Epidermal melanocyte (primary cell): Measurements from ENCODE around the gene TESMIN.

Experiments
- DNase-seq: peaks from one replicate; pipeline ENCODE4 v3.0.0; 2011; ENCODE audit warnings: low spot score; ENCODE audit not compliant: insufficient read length

Gene TESMIN

GRCh38 chr11:68763181-68763721 is 11.9 kb upstream of the TESMIN start:
- no peak for DNase-seq

GRCh38 chr11:68762481-68762880 is 11.2 kb upstream of the TESMIN start:
- DNase-seq = no peak

GRCh38 chr11:68761801-68762200 is 10.5 kb upstream of the TESMIN start:
- no peak for DNase-seq

GRCh38 chr11:68759991-68760390 is 8.7 kb upstream of the TESMIN start:
- DNase-seq = no peak

GRCh38 chr11:68757711-68758110 is 6.4 kb upstream of the TESMIN start:
- DNase-seq = no peak

GRCh38 chr11:68756171-68756766 is 4.9 kb upstream of the TESMIN start:
- no peak for DNase-seq

- no peak for DNase-seq
Measured at GRCh38 chr11:68753300-68753699, 2.0 kb upstream of the TESMIN start.

- no peak for DNase-seq
Measured at GRCh38 chr11:68751004-68751325, 355 bp downstream of the TESMIN start.

- DNase-seq = no peak
Measured at GRCh38 chr11:68750195-68751003, 921 bp downstream of the TESMIN start.

- DNase-seq = no peak
Measured at GRCh38 chr11:68749229-68750123, 1.8 kb downstream of the TESMIN start.

- no peak for DNase-seq
Measured at GRCh38 chr11:68748061-68748460, 3.3 kb downstream of the TESMIN start.

GRCh38 chr11:68743539-68743938 is 7.8 kb downstream of the TESMIN start:
- no peak for DNase-seq

GRCh38 chr11:68741463-68741862 is 9.9 kb downstream of the TESMIN start:
- DNase-seq = no peak

- DNase-seq = no peak
Measured at GRCh38 chr11:68735646-68736045, 15.7 kb downstream of the TESMIN start.

- DNase-seq = no peak
Measured at GRCh38 chr11:68735125-68735524, 16.2 kb downstream of the TESMIN start.

GRCh38 chr11:68734111-68734510 is 17.2 kb downstream of the TESMIN start:
- no peak for DNase-seq

GRCh38 chr11:68727783-68728182 is 23.5 kb downstream of the TESMIN start:
- DNase-seq = no peak

- DNase-seq = no peak
Measured at GRCh38 chr11:68724293-68724692, 27.0 kb downstream of the TESMIN start.

GRCh38 chr11:68722143-68722542 is 29.2 kb downstream of the TESMIN start:
- DNase-seq = no peak

- no peak for DNase-seq
Measured at GRCh38 chr11:68721075-68721474, 30.2 kb downstream of the TESMIN start.

GRCh38 chr11:68715456-68716122 is 35.7 kb downstream of the TESMIN start:
- no peak for DNase-seq
